Naive thymus-derived CD4-positive, alpha-beta T cell (primary cell): ENCODE measurements around the gene STAT1. TPM values are rescaled to one million over a fixed set of nuclear protein-coding genes. Genes with fewer than 3 reads are reported as not detected.
A peak's percentile ranks its signal among the peaks of the same experiment; 100 is the strongest.

ENCODE experiments used
- ATAC-seq: fragments of 150-1000 bp; cut with Tn5 transposase; 2 replicates; pipeline ENCODE4 v1.10.0; 2021; ENCODE audit warnings: mild to moderate bottlenecking, moderate library complexity
- CTCF ChIA-PET: fragments of 350-600 bp; sonication (Branson Sonifier 250); formaldehyde crosslinking; loops from one replicate; lab custom pipeline; 2021; ENCODE audit warnings: antibody characterized with exemption; lab: Charles Lee
- POLR2A ChIA-PET: fragments of 350-600 bp; sonication (Branson Sonifier 250); formaldehyde crosslinking; loops from one replicate; lab custom pipeline; 2021; ENCODE audit warnings: antibody characterized with exemption, inconsistent platforms; lab: Charles Lee
- DNase-seq, 9 donors: peaks; one replicate each; pipeline versions ENCODE4 v3.0.0 to v3.0.0-alpha.2; 2020 to 2022; ENCODE audit warnings: mixed read lengths in 1 of 9
- H3K27ac ChIP-seq: one replicate; pipeline ENCODE4 v1.7.0; 2013; ENCODE audit warnings: mild to moderate bottlenecking, low read depth, low read length, moderate library complexity
- H3K27me3 ChIP-seq, 2 donors: one replicate each; pipeline ENCODE4 v1.7.0; 2013; ENCODE audit warnings: low read length in 2 of 2, mild to moderate bottlenecking in 2 of 2, moderate library complexity in 2 of 2; ENCODE audit not compliant: control insufficient read depth in 2 of 2, insufficient read depth in 2 of 2
- H3K36me3 ChIP-seq, 3 experiments: 1 replicate in 2 of 3; 2 replicates in 1 of 3; pipeline ENCODE4 v1.7.0; 2013; ENCODE audit warnings: low read length in 3 of 3, mild to moderate bottlenecking in 3 of 3, moderate library complexity in 1 of 3; ENCODE audit not compliant: insufficient read depth in 3 of 3, control insufficient read depth in 2 of 3
- H3K4me1 ChIP-seq, 2 donors: one replicate each; pipeline ENCODE4 v1.7.0; 2013; ENCODE audit warnings: low read length in 2 of 2, mild to moderate bottlenecking in 2 of 2, moderate library complexity in 1 of 2; ENCODE audit not compliant: control insufficient read depth in 2 of 2, insufficient read depth in 2 of 2
- H3K4me3 ChIP-seq: 2 replicates; pipeline ENCODE4 v1.7.0; 2013; ENCODE audit warnings: mild to moderate bottlenecking, low read length
- H3K9me3 ChIP-seq, 3 experiments: 1 replicate in 2 of 3; 2 replicates in 1 of 3; pipeline ENCODE4 v1.7.0; 2013; ENCODE audit warnings: low read length in 3 of 3; ENCODE audit not compliant: control insufficient read depth in 2 of 3
- H3K27ac Mint-ChIP-seq, 9 donors: one replicate each; pipeline ENCODE4 v1.8.0; 2020 to 2022; ENCODE audit warnings: mixed read lengths in 9 of 9, mild to moderate bottlenecking in 8 of 9, moderate library complexity in 5 of 9, inconsistent platforms in 2 of 9
- H3K27me3 Mint-ChIP-seq, 5 donors: one replicate each; pipeline ENCODE4 v1.8.0; 2021 to 2022; ENCODE audit warnings: mixed read lengths in 5 of 5, mild to moderate bottlenecking in 1 of 5
- H3K36me3 Mint-ChIP-seq, 5 donors: one replicate each; pipeline ENCODE4 v1.8.0; 2020 to 2022; ENCODE audit warnings: mixed read lengths in 5 of 5, mild to moderate bottlenecking in 3 of 5, inconsistent platforms in 1 of 5
- H3K4me1 Mint-ChIP-seq, 7 donors: one replicate each; pipeline ENCODE4 v1.8.0; 2020 to 2022; ENCODE audit warnings: mixed read lengths in 7 of 7, mild to moderate bottlenecking in 3 of 7, inconsistent platforms in 1 of 7
- H3K4me3 Mint-ChIP-seq, 10 donors: one replicate each; pipeline ENCODE4 v1.8.0; 2020 to 2022; ENCODE audit warnings: mild to moderate bottlenecking in 10 of 10, mixed read lengths in 10 of 10, moderate library complexity in 6 of 10, inconsistent platforms in 2 of 10
- H3K9me3 Mint-ChIP-seq, 11 donors: one replicate each; pipeline ENCODE4 v1.8.0; 2020 to 2022; ENCODE audit warnings: mixed read lengths in 11 of 11, mild to moderate bottlenecking in 4 of 11, inconsistent platforms in 1 of 11, moderate library complexity in 1 of 11
- intact Hi-C, 2 donors: fragments of 100-400 bp; cut with micrococcal nuclease; formaldehyde crosslinking; loops; one replicate each; pipeline ENCODE4 v1.15.1; 2023
- polyA plus RNA-seq, 2 donors: library from polyadenylated mRNA; unstranded; fragments of 300-500 nt; fragmentation: Illumina TruSeq; gene quantifications; one replicate each; pipeline ENCODE4 v1.2.3, GENCODE V29; 2021
- total RNA-seq, 6 experiments: library from RNA in 5 of 6; stranded (reverse) in 5 of 6; gene quantifications; 1 replicate in 5 of 6; 2 replicates in 1 of 6; pipeline ENCODE4 v1.2.3 and lab custom pipeline; 2021 to 2026

STAT1 gene
- total and polyA plus RNA-seq, 7 experiments from 2014 or later: 74.1 to 1,177 (median 92.2) TPM

GRCh38 chr2:191038241-191038725 is 24.3 kb upstream of the STAT1 start:
- intact Hi-C loops: loop anchor here in 1 of 2 donors (10.0 kb wide), 1 partner anchor 953 kb away; no protein-coding TSS in a partner anchor
- Mint-ChIP-seq H3K36me3 (peaks cover 0 to 53% (median 18%) of the 10 kb centered on the region in 5 donors), H3K4me1 (peaks cover 7 to 43% (median 12%) of the 10 kb centered on the region in 7 donors), H3K4me3 (peak overlapping the region in 2 of 10 donors; percentile 26 to 74), H3K27ac (peak overlapping the region; percentile 10 to 91 (median 44)), H3K9me3 (no peaks in the 10 kb centered on the region), H3K27me3 (no peaks in the 10 kb centered on the region)
- POLR2A ChIA-PET: interaction anchor here (1.1 kb wide), 1 partner anchor 14 kb away, joined by 3 read pairs; no protein-coding TSS in a partner anchor
- Histone ChIP-seq H3K36me3 (peaks cover 4 to 61% (median 23%) of the 10 kb centered on the region in 3 experiments), H3K4me3 (no peak overlapping the region), H3K4me1 (peaks cover 0 to 26% of the 10 kb centered on the region in 2 donors), H3K9me3 (no peaks in the 10 kb centered on the region), H3K27me3 (no peaks in the 10 kb centered on the region), H3K27ac (peak overlapping the region; percentile 9)
- CTCF ChIA-PET: interaction anchor here (2.3 to 5.0 kb wide), 2 partner anchors 14 to 117 kb away, joined by 6 to 19 read pairs; no protein-coding TSS in a partner anchor
- ATAC-seq (peak; percentile 71), DNase-seq (no peak)

- H3K36me3 ChIP-seq: peaks cover 4 to 70% (median 32%) of the 10 kb centered on the region in 3 experiments
- H3K9me3 Mint-ChIP-seq: no peaks in the 10 kb centered on the region
- H3K27me3 ChIP-seq: no peaks in the 10 kb centered on the region
- no peak for DNase-seq
- ChIA-PET CTCF (interaction anchor here (1.3 to 2.3 kb wide), 2 partner anchors 9 to 15 kb away, joined by 3 to 6 read pairs; no protein-coding TSS in a partner anchor), POLR2A (no interaction called here)
- H3K4me1 Mint-ChIP-seq: peaks cover 7 to 51% (median 12%) of the 10 kb centered on the region in 7 donors
- H3K36me3 Mint-ChIP-seq: peaks cover 0 to 57% (median 16%) of the 10 kb centered on the region in 5 donors
- peak overlapping the region; percentile 10 to 91 (median 60) for H3K27ac Mint-ChIP-seq
- H3K4me3 Mint-ChIP-seq: peak overlapping the region in 1 of 10 donors; percentile 16
- ATAC-seq: no peak
- peak overlapping the region; percentile 9 for H3K27ac ChIP-seq
- H3K4me1 ChIP-seq: peaks cover 0 to 26% of the 10 kb centered on the region in 2 donors
- no peaks in the 10 kb centered on the region for H3K27me3 Mint-ChIP-seq
- intact Hi-C loops: loop anchor here in 1 of 2 donors (10.0 kb wide), 1 partner anchor 953 kb away; no protein-coding TSS in a partner anchor
- no peaks in the 10 kb centered on the region for H3K9me3 ChIP-seq
- no peak overlapping the region for H3K4me3 ChIP-seq
Measured at GRCh38 chr2:191037351-191037750, 23.4 kb upstream of the STAT1 start.

- ATAC-seq: no peak
- intact Hi-C loops: loop anchor here in 1 of 2 donors (10.0 kb wide), 1 partner anchor 952 kb away; no protein-coding TSS in a partner anchor
- H3K27ac Mint-ChIP-seq: peak overlapping the region in 7 of 9 donors; percentile 22 to 65 (median 31)
- CTCF ChIA-PET: interaction anchor here (0.9 to 2.3 kb wide), 3 partner anchors 16 to 22 kb away, joined by 4 to 6 read pairs (median 4); partner anchors contain the start of gene STAT1
- no peak overlapping the region for H3K4me3 ChIP-seq
- no peaks in the 10 kb centered on the region for H3K27me3 Mint-ChIP-seq
- no peak overlapping the region for H3K27ac ChIP-seq
- peaks cover 0 to 26% of the 10 kb centered on the region in 2 donors for H3K4me1 ChIP-seq
- POLR2A ChIA-PET: interaction anchor here (1.1 to 2.2 kb wide), 3 partner anchors 12 to 119 kb away, joined by 3 to 9 read pairs (median 4); partner anchors contain the start of gene STAT1
- H3K36me3 Mint-ChIP-seq: peaks cover 0 to 51% (median 16%) of the 10 kb centered on the region in 5 donors
- H3K9me3 Mint-ChIP-seq: no peaks in the 10 kb centered on the region
- DNase-seq: no peak
- H3K36me3 ChIP-seq: peaks cover 4 to 78% (median 36%) of the 10 kb centered on the region in 3 experiments
- H3K4me1 Mint-ChIP-seq: peaks cover 6 to 48% (median 11%) of the 10 kb centered on the region in 7 donors
- no peaks in the 10 kb centered on the region for H3K27me3 ChIP-seq
- no peaks in the 10 kb centered on the region for H3K9me3 ChIP-seq
- H3K4me3 Mint-ChIP-seq: no peak overlapping the region
Measured at GRCh38 chr2:191036363-191036762, 22.4 kb upstream of the STAT1 start.

- H3K4me1 ChIP-seq: peaks cover 30 to 33% of the 10 kb centered on the region in 2 donors
- peaks cover 19 to 59% (median 33%) of the 10 kb centered on the region in 7 donors for H3K4me1 Mint-ChIP-seq
- ATAC-seq (peak; percentile 36), DNase-seq (no peak)
- no peaks in the 10 kb centered on the region for H3K27me3 ChIP-seq
- no peaks in the 10 kb centered on the region for H3K9me3 Mint-ChIP-seq
- CTCF ChIA-PET: interaction anchor here (0.7 kb wide), 1 partner anchor 22 kb away, joined by 3 read pairs; no protein-coding TSS in a partner anchor
- POLR2A ChIA-PET: no interaction called here
- H3K9me3 ChIP-seq: no peaks in the 10 kb centered on the region
- intact Hi-C loops: loop anchor here (5.0 to 10.0 kb wide), 2 partner anchors 36 to 948 kb away; no protein-coding TSS in a partner anchor
- peak overlapping the region in 7 of 9 donors; percentile 15 to 83 (median 75) for H3K27ac Mint-ChIP-seq
- no peak overlapping the region for H3K4me3 Mint-ChIP-seq
- H3K36me3 Mint-ChIP-seq: peaks cover 0 to 50% (median 15%) of the 10 kb centered on the region in 5 donors
- no peaks in the 10 kb centered on the region for H3K27me3 Mint-ChIP-seq
- no peak overlapping the region for H3K4me3 ChIP-seq
- peaks cover 0 to 61% (median 36%) of the 10 kb centered on the region in 3 experiments for H3K36me3 ChIP-seq
- H3K27ac ChIP-seq: no peak overlapping the region
Measured at GRCh38 chr2:191032588-191033429, 18.8 kb upstream of the STAT1 start.

GRCh38 chr2:191031256-191031655 is 17.3 kb upstream of the STAT1 start:
- peaks cover 27 to 30% of the 10 kb centered on the region in 2 donors for H3K4me1 ChIP-seq
- ChIA-PET CTCF (interaction anchor here (0.6 kb wide), 1 partner anchor 197 kb away, joined by 3 read pairs; no protein-coding TSS in a partner anchor), POLR2A (no interaction called here)
- H3K4me3 ChIP-seq: no peak overlapping the region
- Mint-ChIP-seq H3K4me3 (peak overlapping the region in 1 of 10 donors; percentile 6), H3K27me3 (no peaks in the 10 kb centered on the region), H3K4me1 (peaks cover 15 to 60% (median 37%) of the 10 kb centered on the region in 7 donors), H3K27ac (peak overlapping the region in 8 of 9 donors; percentile 61 to 88 (median 77)), H3K36me3 (peaks cover 0 to 44% (median 8%) of the 10 kb centered on the region in 5 donors), H3K9me3 (no peaks in the 10 kb centered on the region)
- H3K27me3 ChIP-seq: no peaks in the 10 kb centered on the region
- ATAC-seq (no peak), DNase-seq (no peak)
- H3K27ac ChIP-seq: peak overlapping the region; percentile 52
- intact Hi-C loops: loop anchor here (5.0 to 10.0 kb wide), 2 partner anchors 34 to 946 kb away; no protein-coding TSS in a partner anchor
- H3K9me3 ChIP-seq: no peaks in the 10 kb centered on the region
- H3K36me3 ChIP-seq: peaks cover 0 to 46% (median 34%) of the 10 kb centered on the region in 3 experiments
